Measurements from ENCODE around the gene CDH4.

CDH4 gene

DNA sequence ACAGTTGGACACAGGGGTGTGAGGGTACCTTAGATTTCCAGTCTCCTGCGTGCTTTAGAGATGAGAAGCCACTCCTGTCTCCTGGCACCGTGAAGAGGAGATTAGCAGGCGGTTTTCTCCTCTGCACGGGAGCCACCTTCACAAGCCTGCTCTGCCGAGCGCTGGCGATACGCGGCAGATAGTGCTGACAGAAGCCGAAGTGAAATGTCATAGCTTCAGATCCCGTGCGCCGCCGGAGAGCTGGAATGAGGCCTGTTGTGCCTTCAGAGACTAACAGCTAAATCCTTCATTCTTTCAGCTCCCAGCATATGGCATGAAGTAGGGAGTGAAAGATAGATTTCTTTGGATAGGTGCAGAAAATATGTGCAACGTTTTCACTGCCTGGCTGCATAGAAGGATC is 442.6 kb downstream of the CDH4 start:
- DNase-seq (ENCODE audit: low spot score): no peak

DNA sequence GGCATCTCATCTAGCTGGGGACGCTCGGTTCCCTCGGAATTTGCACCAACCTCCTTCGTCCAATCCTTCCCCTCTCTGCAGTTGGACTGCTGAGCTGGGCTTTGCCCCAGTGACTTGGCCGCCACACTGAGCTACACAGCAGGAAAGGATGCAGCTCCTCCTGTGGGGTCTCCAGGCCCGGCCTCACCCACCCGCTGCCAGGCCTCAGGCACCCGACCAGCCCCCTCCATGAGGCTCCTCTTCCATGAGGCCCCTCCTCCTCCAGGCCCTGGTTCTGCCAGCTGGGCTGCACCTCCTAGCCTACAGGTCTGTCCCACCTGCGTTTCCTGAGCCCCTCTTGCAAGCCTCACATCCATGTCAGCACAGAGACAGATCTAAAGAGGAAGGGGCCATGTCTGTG is 443.7 kb downstream of the CDH4 start:
- DNase-seq (ENCODE audit: low spot score): no peak

DNA sequence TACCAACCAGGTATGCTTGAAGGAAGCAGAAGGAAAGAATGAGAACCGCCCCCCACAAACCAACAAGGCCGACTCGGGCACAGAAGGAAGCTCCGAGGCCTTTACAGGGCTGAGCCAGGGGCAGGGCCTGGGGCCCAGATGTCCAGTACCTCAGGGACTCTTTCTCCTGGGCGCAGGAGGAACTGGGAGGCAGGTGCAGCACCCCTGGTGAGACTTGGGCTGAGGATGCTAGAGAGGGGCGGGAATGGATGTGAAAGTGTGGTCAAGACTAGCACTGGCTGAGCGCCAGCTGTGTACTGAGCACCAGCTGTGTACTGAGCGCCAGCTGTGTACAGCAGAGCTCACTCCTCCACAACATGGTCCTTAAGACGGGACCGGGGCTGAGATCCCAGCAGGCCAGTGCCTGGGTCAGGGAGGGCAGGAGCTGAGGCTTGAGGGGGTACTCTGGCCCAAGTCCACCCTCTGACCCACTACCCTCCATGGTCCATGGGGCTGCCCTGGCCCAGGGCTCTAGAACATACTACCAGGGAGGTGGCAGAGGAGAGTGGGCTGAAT is 444.2 kb downstream of the CDH4 start:
- no peak for DNase-seq (ENCODE audit: low spot score)

DNA sequence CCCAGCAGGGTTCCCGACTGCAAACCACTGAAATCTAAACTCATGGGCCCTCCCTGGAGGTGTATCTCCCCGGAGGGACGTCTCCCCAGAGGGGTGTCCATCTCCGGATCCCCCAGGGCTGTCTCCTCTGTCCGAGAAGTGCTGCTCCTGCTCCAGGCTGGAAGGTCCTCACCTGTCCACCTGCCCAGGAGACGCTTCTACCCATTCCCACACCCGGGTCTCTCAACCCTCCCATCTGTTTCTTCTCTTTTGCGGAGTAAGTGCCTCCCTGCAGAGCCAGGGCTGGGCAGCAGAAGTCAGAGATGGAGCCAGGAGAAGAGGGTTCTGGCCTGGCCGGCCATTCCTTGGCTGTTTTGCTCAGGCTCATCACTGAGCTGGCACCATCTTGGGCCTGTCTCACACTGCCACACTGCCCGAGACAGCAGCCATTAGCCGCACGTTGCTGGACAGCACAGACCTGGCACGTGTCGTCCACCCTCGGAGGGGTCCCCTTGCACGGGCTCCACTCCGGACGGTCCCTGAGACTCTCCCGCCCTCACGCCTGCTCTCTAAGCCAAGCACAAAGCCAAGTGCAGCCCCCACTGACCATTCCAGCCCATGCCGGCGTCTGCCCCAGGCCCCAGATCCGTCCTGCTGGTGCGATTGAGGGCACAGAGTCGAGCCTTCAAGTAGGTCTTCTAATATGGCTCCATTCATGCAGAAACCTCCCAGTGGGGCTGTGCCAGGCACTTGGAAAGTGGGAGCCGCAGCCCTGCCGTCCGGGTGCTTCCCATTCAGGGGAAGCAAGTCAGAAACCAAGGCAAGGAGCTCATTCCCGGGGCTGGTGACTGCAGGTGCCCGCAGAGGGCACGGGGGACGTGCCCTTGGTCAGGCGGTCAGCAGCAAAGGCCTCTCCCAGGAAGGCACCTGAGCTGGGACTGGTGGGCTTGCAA is 445.9 kb downstream of the CDH4 start:
- no peak for DNase-seq (ENCODE audit: low spot score)

DNA sequence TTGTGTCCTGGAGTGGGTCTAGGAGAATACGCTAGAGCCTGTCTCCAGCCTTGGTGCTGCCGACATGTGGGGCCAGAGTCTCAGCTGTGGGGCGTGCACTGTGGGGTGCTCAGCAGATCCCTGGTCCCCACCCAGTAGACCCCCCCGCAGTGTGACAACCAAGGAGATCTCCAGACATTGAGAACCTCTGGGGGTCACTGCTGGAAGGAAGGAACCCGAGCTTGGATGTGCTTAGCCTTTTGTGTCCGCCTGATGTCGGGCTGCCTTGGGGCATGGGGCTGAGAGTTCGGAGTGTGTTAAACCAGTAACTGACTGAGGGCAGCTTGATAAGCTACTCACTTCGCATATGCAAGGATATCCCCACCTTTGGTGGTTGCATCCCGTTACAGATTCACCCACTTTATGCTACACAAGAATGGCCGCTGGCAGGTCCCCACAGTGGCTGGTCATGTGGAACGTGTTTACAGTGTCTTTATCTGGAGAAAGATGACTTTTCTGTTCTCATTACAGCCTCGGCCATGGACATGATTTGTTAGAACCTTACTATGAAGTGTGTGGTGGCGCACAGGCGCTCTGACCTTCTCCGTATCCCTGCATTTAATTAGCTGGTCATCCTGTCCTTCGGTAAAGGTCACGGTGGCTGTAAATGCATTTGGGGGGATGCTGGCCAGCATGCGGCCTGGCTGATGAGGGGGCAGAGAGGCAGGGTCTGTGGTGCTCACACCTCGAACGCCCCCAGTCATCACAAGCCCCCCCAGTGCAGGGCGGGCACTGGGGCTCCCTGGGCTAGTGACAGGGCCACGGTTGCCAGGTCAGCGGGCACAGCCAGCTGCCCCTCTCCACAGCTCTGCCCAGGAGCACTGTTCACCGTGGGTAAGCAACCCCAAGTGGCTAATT is 446.8 kb downstream of the CDH4 start:
- no peak for DNase-seq (ENCODE audit: low spot score)

DNA sequence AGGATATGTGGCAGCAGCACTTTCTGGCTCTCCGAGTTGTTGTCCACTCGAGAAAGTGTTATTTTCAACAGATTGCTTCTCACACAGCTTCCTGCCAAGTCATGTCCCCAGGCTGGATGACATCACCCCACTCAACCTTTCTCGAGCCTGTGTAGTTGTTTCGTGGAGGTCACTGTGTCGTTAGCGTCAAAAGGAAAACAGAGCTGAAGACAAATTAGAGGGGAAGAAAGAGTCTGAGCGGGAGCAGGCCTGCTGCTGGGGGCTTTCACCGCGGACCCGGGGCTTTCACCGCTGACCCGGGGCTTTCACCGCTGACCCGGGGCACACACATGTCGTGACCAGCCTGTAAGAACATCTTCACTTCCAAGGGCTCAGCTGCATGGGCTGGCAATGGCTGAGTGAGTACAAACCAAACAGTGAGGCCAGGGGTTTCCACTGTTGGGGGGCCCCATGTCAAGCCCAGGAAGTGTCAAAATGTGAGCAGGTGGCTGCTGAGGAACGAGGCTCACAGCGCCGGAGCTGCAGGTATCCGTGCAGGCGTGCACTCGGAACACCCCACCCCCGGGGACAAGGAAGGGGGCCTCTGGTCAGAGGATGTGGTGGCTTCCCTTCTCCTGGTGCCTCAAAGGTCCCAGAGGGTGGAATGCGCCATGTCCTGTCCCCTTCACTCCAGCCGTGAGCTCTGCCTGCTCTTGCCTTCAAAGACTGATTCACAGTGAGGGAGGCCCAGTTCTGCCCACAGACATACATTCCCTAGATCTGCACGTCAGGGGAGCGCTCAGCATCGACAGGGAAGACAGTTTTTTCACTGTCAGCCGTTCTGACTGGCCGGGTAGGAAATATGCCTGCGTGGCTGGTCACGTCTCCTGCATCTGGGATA is 447.7 kb downstream of the CDH4 start:
- DNase-seq (ENCODE audit: low spot score): no peak

DNA sequence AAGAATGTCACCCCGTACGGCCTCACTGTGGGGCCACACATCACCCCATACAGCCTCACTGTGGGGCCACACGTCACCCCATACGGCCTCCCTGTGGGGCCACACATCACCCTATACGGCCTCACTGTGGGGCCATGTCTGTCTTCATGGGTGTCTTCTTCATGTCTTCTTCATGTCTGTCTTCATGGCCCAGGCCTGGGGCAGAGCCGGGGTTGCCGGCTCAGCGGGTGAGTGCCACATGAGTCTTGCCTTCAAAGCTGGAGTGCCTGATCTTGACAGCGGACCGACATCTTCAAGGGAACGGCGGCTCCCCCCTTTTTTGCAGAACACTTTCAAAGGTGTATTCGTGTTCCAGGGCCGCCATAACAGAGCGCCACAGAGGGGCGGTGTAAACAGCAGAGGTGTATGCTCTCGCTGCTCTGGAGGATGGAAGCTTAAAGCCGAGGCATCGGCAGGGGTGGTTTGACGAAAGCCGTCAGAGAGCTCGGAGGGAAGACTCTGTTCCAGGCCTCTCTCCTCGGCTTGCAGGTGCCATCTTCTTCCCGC is 448.6 kb downstream of the CDH4 start:
- no peak for DNase-seq (ENCODE audit: low spot score)

DNA sequence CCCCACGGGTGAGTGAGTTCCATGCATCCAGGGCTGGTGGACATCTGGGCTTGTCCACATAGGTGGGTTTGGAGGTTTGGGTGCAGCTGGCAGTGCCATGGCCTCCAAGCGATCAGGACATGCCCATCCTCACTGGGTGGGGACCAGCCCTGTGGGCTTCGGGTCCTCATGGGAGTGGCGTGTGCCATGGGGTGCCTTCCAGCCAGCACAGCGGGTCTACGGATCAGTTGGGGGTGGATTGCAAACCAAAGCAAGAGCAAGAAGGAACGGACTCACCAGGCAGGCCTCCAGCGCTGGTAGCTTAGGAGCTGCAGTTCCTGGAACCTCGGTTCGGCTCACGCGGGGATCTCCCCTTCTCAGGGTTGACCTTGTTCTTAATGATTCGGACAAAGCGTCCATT is 449.3 kb downstream of the CDH4 start:
- DNase-seq (ENCODE audit: low spot score): no peak

DNA sequence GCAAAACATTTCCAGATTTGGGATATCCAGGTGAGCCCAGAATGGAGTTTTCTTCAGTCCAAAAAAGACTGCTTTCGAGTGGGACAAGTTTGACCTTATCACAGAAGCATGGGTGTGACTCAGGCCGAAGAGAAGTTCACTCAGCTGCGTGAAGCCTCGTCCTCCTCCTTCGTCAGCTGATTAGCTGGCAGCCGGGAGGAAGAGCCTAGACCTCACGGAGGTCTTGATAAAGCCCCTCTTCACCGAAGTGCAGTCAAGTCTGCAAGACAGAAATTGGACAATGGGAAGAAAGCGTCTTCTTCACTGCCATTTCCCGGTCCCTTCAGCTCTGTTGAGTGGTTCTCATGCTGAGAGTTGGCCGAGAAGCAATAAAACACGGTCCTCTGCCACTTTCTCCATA is 449.7 kb downstream of the CDH4 start:
- DNase-seq (ENCODE audit: low spot score): no peak

DNA sequence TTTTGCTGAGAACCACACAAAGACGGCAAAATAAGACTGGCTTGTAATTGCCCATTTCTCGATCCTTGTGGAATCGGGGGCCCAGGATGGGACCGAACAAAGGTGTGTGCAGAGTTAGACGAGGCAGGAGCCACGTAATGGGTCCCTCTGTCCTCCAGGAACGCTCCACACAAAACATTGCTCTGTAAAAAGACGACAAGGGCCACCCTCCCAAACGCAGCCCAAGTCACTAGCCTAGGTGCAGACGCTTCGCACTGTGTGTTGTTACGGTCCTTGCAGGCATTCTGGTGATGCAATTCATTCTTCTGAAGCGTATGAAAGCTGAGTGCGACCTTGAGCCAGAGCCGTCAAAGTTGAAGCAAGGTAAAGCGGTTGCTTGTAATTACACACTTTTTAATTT is 450.2 kb downstream of the CDH4 start:
- DNase-seq (ENCODE audit: low spot score): no peak

DNA sequence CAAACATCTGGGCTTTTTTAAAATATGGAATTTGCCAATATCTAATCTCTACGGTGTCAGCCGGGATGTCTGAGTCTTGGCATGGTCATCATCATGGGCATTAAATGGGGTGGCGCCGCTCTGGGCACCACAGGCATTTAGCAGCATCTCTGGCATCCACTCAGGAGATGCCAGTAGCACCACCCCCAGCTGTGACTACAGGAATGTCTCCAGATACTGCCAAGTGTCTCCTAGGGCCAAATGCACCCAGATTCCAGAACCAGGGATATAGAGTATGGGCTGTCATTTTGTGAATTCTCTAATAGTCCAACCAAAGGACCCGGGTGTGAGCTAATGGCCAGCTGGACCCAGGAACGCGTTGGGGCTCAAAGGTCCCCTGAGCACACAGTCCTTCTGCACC is 452.6 kb downstream of the CDH4 start:
- DNase-seq (ENCODE audit: low spot score): no peak

DNA sequence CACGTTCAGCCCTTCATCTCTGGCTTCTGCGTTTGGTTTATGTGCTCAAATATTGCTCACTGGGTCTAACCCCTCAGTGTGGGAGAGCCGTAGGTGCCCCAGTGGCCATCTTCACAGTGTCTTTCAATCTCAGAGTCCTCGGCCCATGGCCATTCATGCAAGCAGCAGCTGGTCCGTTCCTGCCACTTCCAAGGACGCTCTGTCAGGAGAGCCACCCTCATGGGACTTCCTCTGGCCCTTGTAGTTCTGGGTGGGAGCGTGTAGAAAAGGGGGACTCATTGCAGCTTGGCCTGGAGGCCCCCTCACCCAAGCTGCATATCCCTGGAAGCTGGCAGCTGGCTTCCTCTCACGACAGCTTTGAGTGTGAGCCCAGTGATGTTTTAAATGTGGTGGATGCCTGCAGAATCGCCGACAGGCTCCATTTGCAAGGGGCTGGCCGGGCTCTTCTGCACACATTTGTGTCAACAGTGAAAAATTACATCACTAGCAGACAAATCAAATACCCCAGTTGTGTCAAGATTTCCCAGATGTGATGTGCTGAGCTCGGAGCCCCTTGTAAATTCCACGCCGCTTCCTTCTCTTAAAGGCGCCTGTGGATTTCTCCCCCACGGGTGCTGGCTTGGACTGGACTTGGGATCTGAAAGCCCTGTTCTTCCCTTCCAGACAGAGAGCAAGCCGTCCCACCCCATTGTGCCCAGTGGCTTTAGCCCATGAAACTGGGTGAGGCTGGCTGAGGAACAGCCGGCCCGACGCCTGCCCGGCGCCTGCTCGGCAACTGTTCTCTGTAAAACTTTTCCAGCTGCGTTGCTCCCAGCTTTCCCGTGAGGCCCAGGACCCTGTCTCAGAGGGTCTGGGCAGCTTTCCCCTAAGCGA is 453.6 kb downstream of the CDH4 start:
- DNase-seq (ENCODE audit: low spot score): no peak

DNA sequence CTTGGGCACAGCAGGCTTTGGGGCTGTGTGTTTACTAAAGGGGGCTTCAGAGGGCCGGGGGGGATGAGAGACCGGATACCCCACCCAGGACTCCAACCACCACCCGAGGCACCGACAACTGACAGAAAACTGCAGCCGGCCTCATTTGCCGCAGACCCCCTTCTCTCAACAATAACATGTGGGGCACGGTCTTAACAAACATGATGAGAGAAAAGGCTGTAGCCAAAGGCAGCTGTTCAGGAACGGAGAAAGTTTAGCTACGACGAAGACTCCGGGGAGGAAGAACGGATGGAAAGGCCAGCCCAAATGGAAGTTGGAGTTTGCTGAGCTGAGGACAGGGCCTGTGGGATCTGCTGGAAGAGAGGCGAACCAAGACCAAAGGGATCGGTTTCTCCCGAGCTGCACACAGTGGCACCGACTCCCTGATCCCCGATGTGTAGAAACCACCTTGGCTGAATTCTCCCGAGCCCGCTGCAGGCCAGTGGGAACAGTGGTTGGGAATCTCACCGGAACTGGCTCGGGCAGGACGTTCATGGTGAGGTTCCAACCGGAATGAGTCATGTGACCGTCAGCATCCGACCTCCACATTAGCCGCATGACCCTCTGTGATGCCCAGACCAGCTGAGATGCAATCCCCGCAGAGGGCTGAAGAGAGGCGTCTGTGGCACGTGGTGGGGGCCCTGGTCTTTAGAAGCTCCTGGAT is 454.3 kb downstream of the CDH4 start:
- no peak for DNase-seq (ENCODE audit: low spot score)

DNA sequence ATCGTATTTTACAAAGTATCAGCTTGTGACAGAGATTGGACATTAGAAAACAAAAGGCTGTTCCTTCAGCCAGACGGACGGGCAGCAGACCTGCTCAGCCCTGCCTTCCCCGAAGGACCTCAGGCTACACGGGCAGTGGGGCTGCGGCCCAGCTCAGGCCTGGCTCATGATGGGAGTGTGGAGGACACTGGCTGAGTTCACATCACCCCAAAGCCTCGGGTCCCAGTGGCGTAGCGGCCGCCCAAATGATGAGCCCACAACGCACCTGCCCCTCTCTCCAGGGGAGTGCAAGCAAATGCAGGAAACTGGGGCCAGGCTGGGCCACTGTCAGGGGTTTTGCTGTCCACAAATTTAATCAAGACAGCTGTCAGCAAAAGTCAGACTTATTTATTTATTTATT is 456.8 kb downstream of the CDH4 start:
- DNase-seq (ENCODE audit: low spot score): no peak

DNA sequence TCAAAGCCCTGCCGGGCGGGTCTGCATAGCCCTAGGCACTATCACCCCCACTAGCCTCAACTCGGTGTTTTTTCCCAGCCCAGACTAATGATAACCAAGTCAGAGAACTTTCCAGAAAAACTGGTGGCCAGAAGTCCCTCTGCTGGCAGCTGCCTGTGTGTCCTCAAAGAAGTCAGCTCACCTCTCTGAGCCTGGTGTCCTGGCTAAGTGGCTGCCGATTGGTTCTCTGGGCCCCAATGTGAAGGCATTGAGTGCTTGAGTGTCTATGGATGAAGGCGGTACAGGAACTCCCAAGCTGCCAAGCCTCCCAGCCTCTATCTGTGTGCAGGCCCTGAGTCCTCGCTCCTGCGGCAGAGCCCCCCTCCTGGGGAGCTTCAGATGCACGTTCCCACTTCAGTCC is 458.0 kb downstream of the CDH4 start:
- DNase-seq (ENCODE audit: low spot score): no peak

DNA sequence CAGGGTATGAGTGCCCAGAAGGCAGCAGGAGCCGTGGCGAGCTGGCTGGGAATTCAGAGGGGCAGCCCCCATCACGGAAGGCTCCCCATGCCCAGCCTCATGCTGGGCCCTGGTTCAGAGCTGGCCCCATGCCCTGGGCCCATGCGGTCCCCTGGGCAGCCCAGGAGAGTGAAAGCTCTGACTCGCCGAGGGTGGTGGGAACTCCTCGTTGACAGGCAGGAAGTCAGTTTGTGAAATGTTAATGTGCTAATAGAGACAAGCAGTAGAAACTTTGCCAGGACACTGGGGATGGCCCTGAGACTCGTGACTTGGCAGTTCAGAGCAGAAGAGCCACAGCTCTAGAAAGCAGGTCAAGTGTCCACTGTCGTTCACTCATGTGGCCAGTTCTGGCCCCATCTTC is 460.6 kb downstream of the CDH4 start:
- no peak for DNase-seq (ENCODE audit: low spot score)

DNA sequence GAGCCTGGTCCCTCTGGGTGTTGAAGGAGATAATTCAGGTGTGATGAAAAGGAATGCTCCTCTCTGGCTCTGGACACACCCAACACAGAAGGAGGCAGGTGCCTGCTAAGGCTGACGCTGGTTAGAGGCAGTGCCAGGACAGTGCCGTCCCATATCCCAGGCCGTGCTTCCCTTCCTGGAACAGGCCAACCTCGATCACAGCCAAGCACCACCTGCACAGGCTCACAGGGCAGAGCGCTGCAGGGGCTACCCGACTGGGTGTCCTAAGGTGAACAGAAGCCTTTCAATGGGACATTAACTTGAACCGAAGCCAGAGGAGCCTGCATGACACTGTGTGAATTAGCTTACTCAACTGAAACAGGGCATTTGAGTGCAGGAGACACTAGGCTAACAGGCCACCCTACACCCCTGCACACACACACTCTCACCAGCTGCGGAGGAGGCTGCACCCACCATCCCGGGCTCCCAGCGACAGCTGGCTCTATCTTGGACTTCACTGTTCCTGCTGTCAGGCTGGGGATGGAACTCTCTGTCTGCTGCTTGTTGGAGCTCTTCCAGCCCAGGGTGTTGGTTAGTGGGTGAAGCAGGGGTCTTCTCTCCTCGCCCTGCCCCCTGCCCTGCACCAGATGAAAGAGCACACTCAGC is 466.4 kb downstream of the CDH4 start:
- no peak for DNase-seq (ENCODE audit: low spot score)

DNA sequence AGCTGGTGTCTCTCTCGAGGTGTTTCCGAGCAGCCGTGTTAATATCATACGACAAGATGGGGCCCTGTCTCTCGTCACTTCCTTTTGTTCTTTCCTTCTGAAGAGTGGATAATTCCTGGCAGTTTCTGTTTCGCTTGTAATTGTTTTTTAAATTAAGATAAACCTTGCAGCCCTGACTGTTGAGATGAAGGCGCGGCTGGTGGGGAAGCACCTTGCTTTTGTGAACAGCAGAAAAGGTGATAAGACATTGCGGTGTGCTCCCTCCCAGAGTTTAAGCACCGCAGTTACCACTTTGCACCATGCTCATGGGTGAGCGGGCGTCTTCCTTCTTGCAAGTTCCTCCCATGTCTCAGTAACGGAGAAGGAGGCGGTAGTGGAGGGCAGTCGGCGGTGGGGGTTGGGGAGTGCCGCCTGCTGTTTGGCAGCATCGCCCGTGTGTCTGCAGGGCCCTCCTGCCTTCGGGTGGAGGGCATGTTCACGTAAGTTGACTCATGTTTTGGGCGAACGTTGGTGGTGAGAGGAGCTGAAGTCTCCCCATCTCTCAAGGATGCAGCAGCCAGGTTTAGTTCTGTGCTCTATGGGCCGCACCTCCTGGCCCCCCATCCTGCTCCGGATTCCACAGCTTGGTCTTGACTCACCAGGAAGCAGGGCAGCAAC is 467.8 kb downstream of the CDH4 start:
- DNase-seq (ENCODE audit: low spot score): no peak

DNA sequence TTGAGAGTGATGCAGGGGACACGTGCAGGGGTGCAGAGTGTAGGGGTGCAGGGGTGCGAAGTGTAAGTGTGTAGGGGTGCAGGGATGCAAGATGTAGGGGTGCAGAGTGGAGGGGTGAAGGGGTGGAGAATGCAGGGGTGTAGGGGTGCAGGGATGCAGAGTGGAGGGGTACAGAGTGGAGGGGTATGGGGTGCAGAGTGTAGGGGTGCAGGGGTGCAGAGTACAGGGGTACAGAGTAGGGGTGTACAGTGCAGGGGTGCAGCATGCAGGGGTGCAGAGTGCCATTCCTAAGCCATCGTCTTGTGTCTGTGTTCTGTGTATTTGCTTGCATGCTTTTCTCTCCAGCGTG is 468.3 kb downstream of the CDH4 start:
- no peak for DNase-seq (ENCODE audit: low spot score)
